Hepatocyte (in vitro differentiated cells): ENCODE results near the gene SNX1.

Experiments used
- EZH2 ChIP-seq: fragments of 200-600 bp; sonication (generic); IDR thresholded peaks from 2 replicates; pipeline ENCODE4 v1.6.1; 2016; ENCODE audit warnings: antibody characterized with exemption, mild to moderate bottlenecking, borderline replicate concordance
- EZH2phosphoT487 ChIP-seq: fragments of 200-600 bp; sonication (generic); IDR thresholded peaks from one replicate; pipeline ENCODE4 v1.6.1; 2018; ENCODE audit warnings: antibody characterized with exemption, mild to moderate bottlenecking, low read depth, moderate library complexity; ENCODE audit not compliant: unreplicated experiment, severe bottlenecking
- TF ChIP-seq, protein P1 (sequence below): fragments of 200-600 bp; sonication (generic); IDR thresholded peaks from 2 replicates; pipeline ENCODE4 v1.5.1; 2016; ENCODE audit warnings: antibody characterized with exemption, mild to moderate bottlenecking; ENCODE audit not compliant: poor library complexity

- TF ChIP-seq, protein P1, sequence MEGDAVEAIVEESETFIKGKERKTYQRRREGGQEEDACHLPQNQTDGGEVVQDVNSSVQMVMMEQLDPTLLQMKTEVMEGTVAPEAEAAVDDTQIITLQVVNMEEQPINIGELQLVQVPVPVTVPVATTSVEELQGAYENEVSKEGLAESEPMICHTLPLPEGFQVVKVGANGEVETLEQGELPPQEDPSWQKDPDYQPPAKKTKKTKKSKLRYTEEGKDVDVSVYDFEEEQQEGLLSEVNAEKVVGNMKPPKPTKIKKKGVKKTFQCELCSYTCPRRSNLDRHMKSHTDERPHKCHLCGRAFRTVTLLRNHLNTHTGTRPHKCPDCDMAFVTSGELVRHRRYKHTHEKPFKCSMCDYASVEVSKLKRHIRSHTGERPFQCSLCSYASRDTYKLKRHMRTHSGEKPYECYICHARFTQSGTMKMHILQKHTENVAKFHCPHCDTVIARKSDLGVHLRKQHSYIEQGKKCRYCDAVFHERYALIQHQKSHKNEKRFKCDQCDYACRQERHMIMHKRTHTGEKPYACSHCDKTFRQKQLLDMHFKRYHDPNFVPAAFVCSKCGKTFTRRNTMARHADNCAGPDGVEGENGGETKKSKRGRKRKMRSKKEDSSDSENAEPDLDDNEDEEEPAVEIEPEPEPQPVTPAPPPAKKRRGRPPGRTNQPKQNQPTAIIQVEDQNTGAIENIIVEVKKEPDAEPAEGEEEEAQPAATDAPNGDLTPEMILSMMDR: no peak
- TF ChIP-seq EZH2phosphoT487: no peak
- TF ChIP-seq EZH2: no peak
These were observed 34.4 kb downstream of the SNX1 start for GRCh38 chr15:64130159-64130558.
